NCI-H446 (cell line): ENCODE results near the gene MRPS5.

Source experiments
- DNase-seq, 2 experiments: peaks; one replicate each; lab custom pipeline; 2025; lab: John Stamatoyannopoulos, UW

The MRPS5 gene

DNA sequence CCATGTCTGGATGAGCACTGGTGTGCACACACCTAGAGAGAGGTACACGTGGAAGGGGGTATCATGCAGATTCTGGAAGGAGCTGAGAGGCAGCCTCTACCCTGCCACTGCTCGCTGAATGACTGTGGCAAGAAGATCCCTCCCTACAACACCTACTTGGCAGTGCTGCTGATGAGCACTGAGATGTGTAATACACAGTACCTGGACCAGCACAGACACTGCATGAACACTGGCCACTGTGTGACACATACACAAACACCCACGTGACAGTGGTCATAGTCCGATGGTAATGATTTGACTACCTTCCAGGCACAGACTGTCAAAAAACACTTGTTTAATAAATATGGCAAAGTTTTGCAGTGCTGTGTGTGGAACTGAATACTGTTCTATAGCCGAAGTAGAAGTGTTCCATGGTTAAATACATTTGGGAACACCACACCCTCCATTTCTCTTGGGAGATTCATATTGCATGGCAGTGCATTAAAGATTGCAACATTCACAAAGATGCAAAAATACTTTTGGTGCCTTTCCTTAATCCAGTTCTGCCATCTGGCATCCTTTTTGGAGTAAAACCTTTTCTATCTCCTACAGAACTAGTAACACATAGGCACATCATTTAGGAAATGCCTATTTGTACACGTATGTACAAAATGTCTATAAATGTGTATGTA lies 29.6 kb downstream of the MRPS5 start:
- DNase-seq, result no peak

DNA sequence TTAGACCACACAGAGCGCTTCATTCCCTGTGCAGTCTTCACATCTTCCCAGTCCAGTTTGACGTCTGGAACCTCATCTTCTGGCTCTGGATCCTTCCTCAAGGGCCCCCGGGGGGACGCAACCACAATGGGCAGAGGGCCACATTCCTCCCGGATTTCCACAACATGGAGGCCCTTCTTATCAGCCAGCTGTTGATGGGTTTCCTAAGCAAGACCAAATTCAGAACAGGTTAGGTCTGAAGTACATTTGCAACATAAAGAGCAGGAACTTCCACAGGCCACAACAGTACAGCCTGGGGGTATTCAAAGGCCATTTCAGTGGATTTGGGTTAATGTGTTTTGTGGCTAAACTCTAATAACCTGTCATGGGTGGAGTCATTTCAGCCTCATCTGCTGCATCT lies 34.2 kb downstream of the MRPS5 start:
- no peak for DNase-seq

DNA sequence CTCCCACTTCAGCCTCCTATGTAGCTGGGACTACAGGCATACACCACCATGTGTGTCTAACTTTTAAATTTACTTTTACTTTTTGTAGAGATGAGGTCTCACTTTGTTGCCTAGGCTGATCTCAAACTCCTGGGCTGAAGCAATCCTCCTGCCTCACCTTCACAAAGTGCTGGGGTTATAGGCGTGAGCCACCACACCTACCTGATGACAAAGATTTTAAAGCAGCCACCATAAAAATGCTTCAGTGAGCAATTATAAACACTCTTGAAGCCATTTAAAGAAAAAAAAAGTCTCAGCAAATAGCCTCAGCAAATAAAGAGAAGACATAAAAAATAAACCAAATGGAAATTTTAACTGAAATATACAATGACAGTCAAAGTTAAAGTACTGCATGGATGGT lies 35.6 kb downstream of the MRPS5 start:
- no peak for DNase-seq

DNA sequence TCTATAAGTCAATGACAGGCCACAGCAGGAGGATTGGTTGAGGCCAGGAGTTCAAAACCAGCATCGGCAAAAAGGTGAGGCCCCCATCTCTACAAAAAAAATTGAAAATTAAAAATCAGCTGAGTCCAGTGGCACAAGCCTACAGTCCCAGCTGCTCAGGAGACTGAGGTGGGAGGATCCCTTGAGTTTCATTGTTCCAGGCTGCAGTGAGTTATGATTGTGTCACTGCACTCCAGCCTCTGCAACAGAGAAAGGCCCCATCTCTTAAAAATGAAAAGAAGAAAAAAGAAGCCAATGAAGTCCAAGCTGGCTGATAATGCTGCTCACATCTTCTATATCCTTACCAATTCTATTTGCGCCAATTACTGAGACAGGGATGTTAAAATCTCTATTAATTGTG lies 39.1 kb downstream of the MRPS5 start:
- no peak for DNase-seq

DNA sequence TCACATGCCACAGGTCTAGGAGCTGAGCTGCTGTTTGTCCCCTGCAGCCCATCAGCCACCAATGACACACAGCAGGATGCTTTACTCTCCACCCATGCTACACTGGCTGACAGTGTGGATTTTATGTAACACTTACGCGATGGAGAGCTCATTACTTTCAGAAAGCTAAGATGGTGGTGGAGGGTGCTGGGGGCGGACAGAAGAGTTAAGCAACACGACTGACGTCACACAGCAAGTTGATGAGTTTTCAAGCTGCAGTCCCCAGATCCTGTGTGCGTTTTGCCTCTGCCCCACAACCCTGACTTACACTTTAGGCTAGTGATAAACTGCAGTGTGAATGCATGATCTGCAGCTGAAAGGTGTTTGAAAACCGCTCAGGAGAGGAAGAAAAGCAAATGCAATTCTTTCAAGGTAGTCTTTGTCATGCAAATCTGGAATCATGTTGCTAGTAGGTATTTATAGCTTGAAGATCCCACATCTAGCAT lies 42.4 kb downstream of the MRPS5 start:
- no peak for DNase-seq

DNA sequence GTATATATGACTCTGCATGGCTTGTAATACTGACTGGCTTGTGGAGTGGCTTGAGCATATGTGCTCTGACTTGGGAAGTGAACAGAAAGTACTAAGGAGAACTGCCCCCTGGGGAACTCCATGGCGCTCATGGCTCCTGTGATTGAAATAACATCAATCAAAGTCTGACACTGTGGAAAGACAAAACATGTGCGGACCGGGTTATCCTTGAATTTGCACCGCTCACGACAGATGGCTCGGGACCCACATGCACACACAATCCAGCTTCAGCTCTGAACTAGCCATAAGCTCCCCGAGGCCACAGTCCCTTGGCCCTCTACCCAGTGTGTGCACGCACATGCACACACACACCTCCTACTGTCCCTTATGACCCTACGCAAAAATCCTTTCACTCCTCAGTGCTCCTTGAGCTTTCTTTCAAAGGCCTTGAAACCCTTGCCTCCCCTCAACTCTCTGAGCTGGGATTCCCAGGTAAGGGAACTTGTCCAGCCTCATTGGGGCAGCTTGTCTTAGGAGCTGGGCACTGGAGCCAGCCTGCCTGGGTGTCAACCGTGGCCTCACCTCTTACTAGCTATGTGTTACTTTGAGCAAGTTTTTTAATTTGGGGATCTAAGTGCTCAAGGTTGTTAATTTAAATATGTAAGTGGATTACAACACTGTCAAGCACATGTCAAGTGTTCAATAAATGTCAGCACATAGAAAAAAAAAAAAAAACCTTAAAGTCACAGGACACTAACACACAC lies 43.6 kb downstream of the MRPS5 start:
- peak in 1 of 2 experiments; percentile 5 for DNase-seq

DNA sequence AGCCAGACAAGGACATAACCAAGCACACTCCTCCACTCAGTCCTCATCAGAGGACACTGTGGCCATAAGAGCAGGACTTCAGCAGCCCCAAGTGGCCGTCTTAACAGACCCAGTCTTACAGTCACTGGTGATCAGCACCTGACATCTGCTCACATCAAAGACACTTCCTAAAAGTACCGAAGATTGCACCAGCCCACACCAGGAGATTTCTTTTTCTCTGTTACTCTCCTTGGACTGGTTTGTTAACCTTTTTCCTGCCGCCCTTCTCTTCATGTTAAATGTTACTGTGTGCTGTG lies 44.1 kb downstream of the MRPS5 start:
- no peak for DNase-seq

DNA sequence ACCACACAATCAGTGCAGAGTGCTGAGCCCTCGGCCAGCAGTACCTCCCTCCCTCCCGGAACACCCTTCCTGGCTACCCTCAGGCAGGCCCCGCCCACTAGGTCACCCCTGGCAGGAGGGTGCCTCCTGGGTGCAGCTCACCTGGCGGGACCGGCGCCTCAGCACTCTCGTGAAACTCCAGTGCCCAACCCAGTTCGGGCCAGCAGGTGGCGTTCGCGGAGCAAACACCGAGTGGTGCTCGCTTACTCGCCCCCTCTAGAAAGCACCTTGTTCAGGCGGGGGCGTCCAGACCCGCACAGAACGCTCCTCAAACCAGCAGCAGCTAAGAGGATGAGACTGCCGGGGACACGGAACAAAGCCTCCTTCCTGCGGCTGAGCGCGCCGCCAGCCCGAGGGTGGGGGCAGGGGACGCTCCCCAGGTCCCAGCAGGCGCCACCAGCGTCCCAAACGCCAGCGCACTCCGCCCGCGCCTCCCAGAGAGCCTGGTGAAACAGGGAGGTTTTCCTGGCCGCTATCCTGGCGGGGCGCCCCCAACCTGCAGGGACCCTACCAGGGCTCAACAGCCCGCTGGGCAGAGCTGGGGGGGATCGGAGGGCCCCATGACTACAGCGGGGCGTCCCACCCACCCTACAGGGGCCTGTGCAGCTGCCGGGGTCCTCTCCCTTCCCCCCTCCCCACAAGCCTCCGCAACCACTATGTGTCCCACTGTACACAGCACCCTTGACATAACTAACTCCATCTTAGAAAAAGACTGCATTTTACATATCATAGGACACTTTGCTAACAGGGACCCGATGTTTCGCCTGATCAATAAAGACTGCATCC lies 44.7 kb downstream of the MRPS5 start:
- peak; percentile 24 to 49 for DNase-seq

DNA sequence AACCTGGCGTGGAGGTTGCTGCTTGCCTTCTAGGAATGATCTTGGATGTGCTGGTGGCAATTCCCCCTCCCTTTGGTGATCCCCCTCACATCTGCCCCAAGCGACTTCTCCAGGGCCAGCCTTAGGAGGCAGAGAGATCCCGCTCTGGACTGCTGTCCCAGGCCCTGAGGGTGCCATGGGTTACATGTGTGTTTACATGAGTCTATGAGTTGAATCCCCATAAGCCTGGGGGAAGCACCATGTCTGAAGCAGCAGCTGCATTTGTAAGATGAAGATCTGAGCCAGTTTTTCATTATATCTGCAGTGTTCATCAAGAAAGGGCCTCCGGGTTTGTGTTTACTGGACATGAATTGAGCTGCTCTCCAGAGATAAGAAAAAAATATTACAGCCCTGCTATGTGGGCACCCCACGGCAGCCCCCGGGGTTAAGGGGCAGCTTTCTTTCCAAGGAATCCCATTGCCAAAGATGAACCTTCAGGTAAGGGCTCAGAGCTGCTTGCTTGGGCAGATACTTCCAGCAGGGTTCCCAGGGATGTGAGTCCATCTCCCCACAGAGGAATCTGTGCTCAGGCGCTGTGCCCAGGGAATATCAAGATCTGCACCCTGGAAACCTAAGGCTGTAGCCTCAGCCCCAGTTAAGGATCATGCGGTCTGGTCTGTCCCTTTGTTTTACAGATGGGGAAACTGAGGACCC lies 46.0 kb downstream of the MRPS5 start:
- no peak for DNase-seq

DNA sequence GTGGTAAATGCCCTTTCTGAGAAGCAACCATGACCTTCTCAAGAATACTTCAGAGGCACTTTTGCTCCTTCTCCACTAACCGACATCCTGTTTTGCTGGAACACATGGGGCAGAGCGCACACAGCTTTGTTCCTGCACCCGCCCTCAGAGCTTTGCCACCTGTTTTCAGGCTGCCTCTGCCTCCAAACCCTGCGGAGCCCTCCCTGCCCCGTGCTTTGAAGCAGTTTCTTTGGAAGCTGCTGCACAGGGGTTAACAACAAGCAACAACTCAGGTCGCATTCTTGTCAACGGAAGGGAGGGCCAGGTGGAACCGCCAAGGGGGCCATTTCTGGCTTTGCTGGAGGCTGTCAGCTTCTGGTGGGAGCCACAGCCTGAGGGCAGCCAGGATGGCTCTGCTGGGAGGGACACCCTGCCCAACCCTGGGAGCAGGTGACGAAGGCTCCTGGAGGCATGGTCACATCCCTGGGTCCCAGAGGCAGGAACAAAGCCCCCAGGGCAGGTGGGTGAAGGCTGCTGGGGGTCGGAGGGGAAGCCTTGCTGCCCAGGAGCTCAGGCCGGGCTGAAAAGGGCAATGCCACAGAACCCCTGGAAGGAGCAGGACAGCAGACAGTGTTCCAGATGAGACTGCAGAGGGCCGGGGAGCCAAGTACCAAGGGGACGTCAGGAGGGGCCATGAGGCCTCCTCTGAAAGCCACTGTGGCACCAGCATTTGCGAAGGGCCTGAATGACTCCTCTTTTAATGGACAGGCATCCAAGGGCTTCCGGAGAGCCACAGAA lies 46.8 kb downstream of the MRPS5 start:
- DNase-seq, result no peak

DNA sequence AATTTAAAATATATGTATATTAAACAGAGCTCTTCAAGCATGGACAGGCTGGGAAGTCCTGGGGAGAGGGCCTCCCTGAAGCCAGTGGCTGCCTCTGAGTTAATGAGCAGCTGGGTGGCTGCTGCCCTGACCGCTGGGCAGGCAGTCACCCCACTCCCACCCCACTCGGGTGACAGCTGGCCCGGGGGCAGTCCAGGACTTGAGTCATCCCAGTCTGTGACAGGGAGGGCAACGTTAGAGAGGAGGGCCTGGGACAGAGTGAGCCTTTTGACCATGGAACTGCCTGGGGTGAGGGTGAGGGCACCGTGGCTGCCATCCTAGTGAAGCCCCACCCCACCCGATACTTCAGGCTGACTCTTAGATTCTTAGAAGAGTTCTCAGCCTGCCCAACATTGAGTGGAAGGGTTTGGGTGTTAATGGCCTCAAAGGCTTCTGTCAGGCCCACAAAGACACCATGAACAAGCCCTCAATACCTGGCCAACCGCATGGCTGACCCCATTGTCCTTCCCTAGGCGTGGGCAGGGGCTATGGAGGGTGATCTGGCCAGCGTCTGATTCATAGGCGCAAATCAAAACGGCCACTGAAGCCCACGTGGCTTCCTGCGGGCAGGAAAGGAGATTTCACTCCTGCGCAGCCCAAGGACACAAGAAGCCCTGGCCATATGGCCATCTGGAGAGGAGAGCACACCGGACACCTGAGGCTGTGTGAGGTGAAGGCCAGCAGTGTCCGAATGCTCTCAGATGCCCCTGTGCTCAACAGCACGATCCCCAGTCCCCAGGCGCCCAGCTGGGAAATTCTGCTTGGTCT lies 47.5 kb downstream of the MRPS5 start:
- no peak for DNase-seq

DNA sequence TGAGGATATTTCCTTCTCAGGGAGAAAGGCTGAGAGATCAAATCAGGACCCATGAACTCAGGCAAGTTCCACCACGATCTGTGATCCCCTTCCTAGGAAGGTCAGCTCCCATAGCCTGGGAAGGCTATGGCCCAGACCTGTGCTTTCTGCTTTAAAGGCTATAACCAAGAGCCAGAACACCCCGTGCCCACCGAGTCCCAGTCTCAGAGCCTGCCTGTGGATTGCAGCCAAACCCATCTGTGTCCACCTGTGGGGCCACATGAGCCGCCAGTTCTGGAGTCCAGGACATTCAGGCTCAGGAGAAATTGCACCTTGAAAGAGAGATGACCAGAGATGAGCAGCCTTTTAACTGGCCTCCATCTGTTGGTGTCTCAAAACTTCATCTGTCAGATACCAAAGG lies 49.2 kb downstream of the MRPS5 start:
- no peak for DNase-seq

DNA sequence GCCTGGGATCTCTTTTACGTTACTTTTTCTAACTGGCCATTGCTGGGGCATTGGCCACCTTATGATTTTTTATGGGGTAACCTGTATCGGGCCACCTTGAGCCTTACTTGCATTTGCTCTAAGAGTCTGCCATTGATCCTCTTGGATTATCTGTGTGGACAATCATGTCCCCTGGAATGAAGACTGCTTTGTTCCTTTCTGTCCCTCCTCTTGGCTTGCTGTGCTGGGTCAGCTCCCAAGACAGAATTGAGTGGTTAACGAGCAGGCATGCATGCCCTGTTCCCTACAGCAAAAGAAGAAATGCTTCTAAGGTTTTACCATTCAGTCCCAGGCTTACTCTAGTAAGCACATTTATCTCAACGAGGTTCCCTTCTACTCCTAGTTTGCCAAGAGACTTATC lies 49.8 kb downstream of the MRPS5 start:
- DNase-seq, result no peak

DNA sequence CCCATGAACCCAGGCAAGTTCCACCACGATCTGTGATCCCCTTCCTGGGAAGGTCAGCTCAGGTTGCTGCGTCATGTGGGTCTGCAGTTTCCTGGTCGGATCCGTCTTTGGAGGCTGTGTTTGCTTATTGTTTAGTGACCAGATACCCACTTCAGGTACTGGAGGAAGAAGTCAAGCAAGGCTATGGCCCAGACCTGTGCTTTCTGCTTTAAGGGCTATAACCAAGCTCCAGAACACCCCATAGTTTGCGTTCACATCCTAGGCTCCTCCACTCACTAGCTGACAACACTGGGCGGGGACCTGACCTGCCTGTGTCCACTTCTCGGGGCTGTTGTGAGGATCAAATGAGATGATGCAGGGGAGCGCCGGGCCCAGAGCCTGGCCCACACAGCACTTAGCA lies 52.1 kb downstream of the MRPS5 start:
- no peak for DNase-seq

DNA sequence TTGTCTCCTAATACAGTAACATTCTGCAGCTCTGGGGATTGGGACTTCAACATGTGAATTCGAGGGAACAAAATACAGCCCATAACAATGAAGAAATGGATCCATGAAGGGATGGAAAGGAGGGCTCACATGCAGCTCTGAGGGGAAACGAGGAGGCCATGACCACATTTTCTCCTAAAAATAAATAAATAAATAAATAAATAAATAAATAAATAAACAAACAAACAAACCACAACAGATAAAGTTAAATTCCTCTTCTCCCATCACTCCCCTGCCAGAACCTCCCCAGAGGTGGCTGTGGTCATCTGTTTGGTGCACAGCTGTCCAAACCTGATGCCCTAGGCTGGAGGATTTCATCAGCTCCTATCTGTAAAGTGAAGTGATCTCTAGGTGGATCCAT lies 53.4 kb downstream of the MRPS5 start:
- DNase-seq, result no peak

DNA sequence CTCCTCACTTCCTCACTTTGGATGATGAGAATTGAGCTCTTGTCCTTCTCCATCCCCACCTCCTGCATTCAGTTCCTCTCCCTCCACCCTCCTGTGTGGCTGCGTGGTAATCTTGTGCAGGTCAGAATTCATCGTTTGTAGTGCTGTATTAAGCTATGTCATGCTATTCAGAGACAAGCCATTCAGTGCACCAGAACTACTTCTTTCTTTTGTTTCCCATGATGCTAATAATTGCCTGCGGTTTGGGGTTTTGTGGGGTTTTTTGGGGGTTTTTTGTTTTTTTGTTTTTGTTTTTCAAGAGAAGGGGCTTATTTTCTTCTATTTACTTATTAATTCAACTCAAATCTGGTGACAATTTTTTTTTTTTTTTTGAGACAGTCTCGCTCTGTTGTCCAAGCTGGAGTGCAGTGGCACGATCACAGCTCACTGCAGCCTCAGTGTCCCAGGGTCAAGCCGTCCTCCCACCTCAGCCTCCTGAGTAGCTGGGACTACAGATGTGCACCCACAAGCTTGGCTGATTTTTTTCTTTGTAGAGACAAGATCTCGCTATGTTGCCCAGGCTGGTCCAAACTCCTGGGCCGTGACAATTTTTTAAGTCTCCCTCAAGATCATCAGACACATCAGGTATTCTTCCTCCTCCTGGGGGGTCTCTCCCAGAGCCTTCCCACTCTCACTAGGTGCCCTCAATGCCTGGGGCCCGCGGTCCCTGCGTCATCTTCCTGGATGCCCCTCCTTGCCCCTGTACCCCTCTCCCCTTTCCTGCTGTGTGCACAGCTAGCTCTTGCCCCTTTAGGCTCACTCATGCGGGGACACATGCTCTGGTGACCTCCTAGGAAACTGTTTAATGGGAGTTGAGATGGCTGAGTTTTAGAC lies 58.3 kb downstream of the MRPS5 start:
- no peak for DNase-seq

DNA sequence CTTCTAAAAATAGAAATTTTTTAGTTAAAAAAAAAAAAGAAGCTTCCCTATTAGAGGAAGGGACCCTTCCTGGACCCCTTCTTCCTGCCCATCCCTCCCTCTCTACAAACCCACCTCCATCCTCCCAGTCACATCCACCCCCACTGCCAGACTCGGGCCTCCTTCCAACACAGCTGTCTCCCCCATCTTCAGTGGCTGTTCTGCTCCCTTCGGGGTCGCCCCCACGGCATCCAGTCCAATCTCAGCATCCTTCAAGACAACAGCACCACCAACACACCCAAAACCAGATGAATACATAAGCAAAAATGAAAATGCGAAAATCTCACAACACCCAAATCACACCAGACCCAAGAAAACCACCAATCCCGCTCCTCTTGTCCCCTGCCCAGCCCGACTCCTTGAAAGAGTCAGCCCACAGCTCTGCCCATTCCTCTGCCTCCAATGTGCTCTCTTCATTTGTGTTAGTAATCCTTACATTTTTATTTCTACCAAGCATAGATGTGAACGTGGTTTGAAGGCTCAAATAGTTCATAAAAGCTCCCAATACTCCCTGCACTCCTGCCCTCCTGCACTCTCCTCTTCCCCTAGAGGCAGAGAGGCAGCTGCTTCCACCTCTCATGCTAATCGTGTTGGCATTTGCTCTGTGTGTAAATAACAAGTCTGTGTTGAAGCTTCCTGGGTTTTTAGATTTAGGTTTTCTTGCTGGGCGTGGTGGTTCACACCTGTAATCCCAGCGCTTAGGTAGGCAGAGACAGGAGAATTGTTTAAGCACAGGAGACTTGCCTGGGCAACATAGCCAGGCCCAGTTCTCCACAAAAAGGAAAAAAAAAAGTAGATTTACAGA lies 59.1 kb downstream of the MRPS5 start:
- DNase-seq, result no peak

DNA sequence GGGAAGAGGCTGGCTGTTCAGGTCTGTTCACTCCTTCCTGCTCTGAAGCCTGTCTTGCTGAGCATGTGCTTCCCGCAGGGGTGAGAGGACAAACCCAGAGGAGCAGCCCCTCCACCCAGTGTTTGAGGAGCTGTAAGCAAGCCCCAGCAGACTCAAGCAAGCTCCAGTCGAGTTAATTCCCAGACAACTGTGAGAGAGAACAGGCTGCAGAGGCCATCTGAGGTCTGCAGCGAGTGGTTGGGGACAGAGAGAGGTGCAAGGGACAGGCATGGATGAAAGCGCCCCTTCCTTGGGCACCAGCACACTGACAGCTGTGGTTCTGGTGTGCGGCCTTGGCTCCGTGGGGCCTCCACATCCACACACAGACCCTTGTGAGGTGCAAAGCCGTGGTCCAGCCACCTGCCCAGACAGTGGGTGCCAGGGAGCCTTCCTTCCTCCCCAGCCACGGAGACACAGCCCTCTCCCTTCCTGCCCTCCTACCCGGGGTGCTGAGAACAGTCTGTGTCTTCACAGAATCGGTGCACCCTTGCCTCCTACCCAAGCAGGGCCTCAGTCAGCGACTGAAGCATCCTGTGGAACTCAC lies 59.9 kb downstream of the MRPS5 start:
- DNase-seq, result no peak

DNA sequence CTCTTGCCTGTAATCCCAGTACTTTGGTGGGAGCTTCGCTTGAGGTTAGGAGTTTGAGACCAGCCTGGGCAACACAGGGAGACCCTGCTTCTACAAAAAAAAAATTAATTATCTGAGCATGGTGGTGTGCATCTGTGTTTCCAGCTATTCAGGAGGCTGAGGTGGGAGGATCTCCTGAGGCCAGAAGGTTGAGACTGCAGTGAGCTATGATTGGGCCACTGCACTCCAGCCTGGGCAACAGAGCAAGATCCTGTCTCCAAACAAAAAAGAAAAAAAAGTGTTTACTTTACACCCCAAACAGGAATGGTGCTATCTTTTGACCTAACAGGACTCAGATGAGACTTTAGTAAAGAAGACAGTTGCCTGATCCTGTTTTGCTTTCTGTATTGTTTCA lies 60.5 kb downstream of the MRPS5 start:
- no peak for DNase-seq
